CD4-positive, alpha-beta memory T cell (primary cell): ENCODE measurements around the gene TNFSF13. TPM values are rescaled to one million over a fixed set of nuclear protein-coding genes. Genes with fewer than 3 reads are reported as not detected.
A peak's percentile ranks its signal among the peaks of the same experiment; 100 is the strongest.

ENCODE experiments used
- CTCF ChIA-PET: fragments of 350-600 bp; sonication (Branson Sonifier 250); formaldehyde crosslinking; loops from one replicate; lab custom pipeline; 2021; ENCODE audit warnings: inconsistent platforms; ENCODE audit not compliant: partially characterized antibody; lab: Charles Lee
- POLR2A ChIA-PET: fragments of 350-600 bp; sonication (Branson Sonifier 250); formaldehyde crosslinking; loops from one replicate; lab custom pipeline; 2021; ENCODE audit not compliant: partially characterized antibody; lab: Charles Lee
- DNase-seq, 5 donors: peaks; one replicate each; pipeline versions ENCODE4 v3.0.0 to v3.0.0-alpha.2; 2020 to 2022; ENCODE audit warnings: mixed read lengths in 1 of 5
- H3K27ac ChIP-seq: one replicate; pipeline ENCODE4 v1.7.0; 2013; ENCODE audit warnings: low read depth, low read length
- H3K27me3 ChIP-seq: 2 replicates; pipeline ENCODE4 v1.7.0; 2013; ENCODE audit warnings: mild to moderate bottlenecking, low read length, moderate library complexity; ENCODE audit not compliant: insufficient read depth
- H3K36me3 ChIP-seq: 2 replicates; pipeline ENCODE4 v1.7.0; 2013; ENCODE audit warnings: mild to moderate bottlenecking, low read length, moderate library complexity; ENCODE audit not compliant: insufficient read depth
- H3K4me1 ChIP-seq: 2 replicates; pipeline ENCODE4 v1.7.0; 2013; ENCODE audit warnings: mild to moderate bottlenecking, low read length, moderate library complexity; ENCODE audit not compliant: insufficient read depth
- H3K4me3 ChIP-seq, 2 donors: one replicate each; pipeline ENCODE4 v1.7.0; 2013; ENCODE audit warnings: low read length in 2 of 2, mild to moderate bottlenecking in 1 of 2
- H3K9me3 ChIP-seq, 2 donors: one replicate each; pipeline ENCODE4 v1.7.0; 2013; ENCODE audit warnings: low read length in 2 of 2, control low read depth in 1 of 2; ENCODE audit not compliant: control insufficient read depth in 1 of 2
- H3K27ac Mint-ChIP-seq, 7 donors: one replicate each; pipeline ENCODE4 v1.8.0; 2020 to 2021; ENCODE audit warnings: mixed read lengths in 7 of 7, mild to moderate bottlenecking in 6 of 7, inconsistent platforms in 3 of 7, moderate library complexity in 3 of 7
- H3K27me3 Mint-ChIP-seq, 2 donors: one replicate each; pipeline ENCODE4 v1.8.0; 2020 to 2021; ENCODE audit warnings: mixed read lengths in 2 of 2
- H3K36me3 Mint-ChIP-seq, 2 donors: one replicate each; pipeline ENCODE4 v1.8.0; 2020 to 2021; ENCODE audit warnings: mixed read lengths in 2 of 2, inconsistent platforms in 1 of 2, mild to moderate bottlenecking in 1 of 2
- H3K4me1 Mint-ChIP-seq, 4 donors: one replicate each; pipeline ENCODE4 v1.8.0; 2020 to 2021; ENCODE audit warnings: mixed read lengths in 4 of 4, mild to moderate bottlenecking in 1 of 4
- H3K4me3 Mint-ChIP-seq, 8 donors: one replicate each; pipeline ENCODE4 v1.8.0; 2020 to 2021; ENCODE audit warnings: mixed read lengths in 8 of 8, mild to moderate bottlenecking in 7 of 8, moderate library complexity in 6 of 8, inconsistent platforms in 3 of 8
- H3K9me3 Mint-ChIP-seq, 8 donors: one replicate each; pipeline ENCODE4 v1.8.0; 2020 to 2021; ENCODE audit warnings: mixed read lengths in 8 of 8, mild to moderate bottlenecking in 5 of 8, inconsistent platforms in 3 of 8, moderate library complexity in 1 of 8
- intact Hi-C: fragments of 100-400 bp; cut with micrococcal nuclease; formaldehyde crosslinking; loops from one replicate; pipeline ENCODE4 v1.15.1; 2023
- polyA plus RNA-seq, 2 donors: library from polyadenylated mRNA; unstranded; fragments of 300-500 nt; fragmentation: Illumina TruSeq; gene quantifications; one replicate each; pipeline ENCODE4 v1.2.3, GENCODE V29; 2021
- total RNA-seq, 2 experiments: library from RNA; stranded (reverse); gene quantifications; one replicate each; pipeline ENCODE4 v1.2.3, GENCODE V29; 2021

TNFSF13 gene
- total and polyA plus RNA-seq, 4 experiments from 2014 or later: 0.68 to 3.8 (median 2.9) TPM; not detected in 1

GRCh38 chr17:7551396-7551795 is 7.2 kb upstream of the TNFSF13 start:
- Mint-ChIP-seq H3K36me3 (peaks cover 20 to 26% of the 10 kb centered on the region in 2 donors), H3K4me3 (peak overlapping the region in 7 of 8 donors; percentile 26 to 81 (median 48)), H3K27me3 (no peaks in the 10 kb centered on the region), H3K9me3 (peaks cover 0 to 1% (median 0%) of the 10 kb centered on the region in 8 donors), H3K27ac (peak overlapping the region; percentile 22 to 95 (median 85)), H3K4me1 (peaks cover 37 to 66% (median 55%) of the 10 kb centered on the region in 4 donors)
- no peak overlapping the region for H3K27ac ChIP-seq
- ChIA-PET CTCF (interaction anchor here (1.2 to 1.9 kb wide), 4 partner anchors 9 to 195 kb away, joined by 4 to 14 read pairs (median 8); no protein-coding TSS in a partner anchor), POLR2A (interaction anchor here (0.7 to 1.7 kb wide), 8 partner anchors 10 to 214 kb away, joined by 3 to 9 read pairs (median 4); partner anchors contain the start of genes MPDU1, POLR2A and SENP3)
- intact Hi-C loops: no loop called here
- peaks cover 46% of the 10 kb centered on the region for H3K4me1 ChIP-seq
- no peak for DNase-seq
- H3K4me3 ChIP-seq: no peak overlapping the region
- no peaks in the 10 kb centered on the region for H3K9me3 ChIP-seq
- H3K27me3 ChIP-seq: no peaks in the 10 kb centered on the region
- H3K36me3 ChIP-seq: peaks cover under 1% of the 10 kb centered on the region

GRCh38 chr17:7552621-7553051 is 5.9 kb upstream of the TNFSF13 start:
- H3K4me1 Mint-ChIP-seq: peaks cover 40 to 70% (median 55%) of the 10 kb centered on the region in 4 donors
- H3K9me3 ChIP-seq: no peaks in the 10 kb centered on the region
- intact Hi-C loops: no loop called here
- H3K4me3 Mint-ChIP-seq: peak overlapping the region; percentile 36 to 90 (median 80)
- POLR2A ChIA-PET: interaction anchor here (0.7 to 1.7 kb wide), 9 partner anchors 8 to 517 kb away, joined by 3 to 9 read pairs (median 3); partner anchors contain the start of genes MPDU1, SENP3, TP53 and WRAP53
- H3K27me3 Mint-ChIP-seq: no peaks in the 10 kb centered on the region
- no peak overlapping the region for H3K4me3 ChIP-seq
- H3K9me3 Mint-ChIP-seq: peaks cover 0 to 1% (median 0%) of the 10 kb centered on the region in 8 donors
- peak overlapping the region; percentile 22 to 96 (median 93) for H3K27ac Mint-ChIP-seq
- peaks cover 7% of the 10 kb centered on the region for H3K36me3 ChIP-seq
- H3K27ac ChIP-seq: peak overlapping the region; percentile 27
- DNase-seq: peak; percentile 52 to 75 (median 56)
- peaks cover 24 to 28% of the 10 kb centered on the region in 2 donors for H3K36me3 Mint-ChIP-seq
- CTCF ChIA-PET: interaction anchor here (1.2 to 1.9 kb wide), 5 partner anchors 8 to 197 kb away, joined by 4 to 14 read pairs (median 5); no protein-coding TSS in a partner anchor
- peaks cover 49% of the 10 kb centered on the region for H3K4me1 ChIP-seq
- H3K27me3 ChIP-seq: no peaks in the 10 kb centered on the region

GRCh38 chr17:7553356-7553755 is 5.2 kb upstream of the TNFSF13 start:
- H3K36me3 Mint-ChIP-seq: peaks cover 24 to 28% of the 10 kb centered on the region in 2 donors
- POLR2A ChIA-PET: interaction anchor here (0.7 to 1.3 kb wide), 2 partner anchors 22 to 134 kb away, joined by 3 read pairs; partner anchors contain the start of genes TP53 and WRAP53
- H3K9me3 Mint-ChIP-seq: peaks cover 0 to 1% (median 0%) of the 10 kb centered on the region in 8 donors
- H3K4me1 Mint-ChIP-seq: peaks cover 37 to 67% (median 52%) of the 10 kb centered on the region in 4 donors
- peak overlapping the region; percentile 35 for H3K27ac ChIP-seq
- H3K27me3 Mint-ChIP-seq: no peaks in the 10 kb centered on the region
- no peaks in the 10 kb centered on the region for H3K9me3 ChIP-seq
- peaks cover 7% of the 10 kb centered on the region for H3K36me3 ChIP-seq
- no peak overlapping the region for H3K4me3 ChIP-seq
- no peak for DNase-seq
- peak overlapping the region; percentile 22 to 94 (median 93) for H3K27ac Mint-ChIP-seq
- no peaks in the 10 kb centered on the region for H3K27me3 ChIP-seq
- peaks cover 47% of the 10 kb centered on the region for H3K4me1 ChIP-seq
- intact Hi-C loops: no loop called here
- CTCF ChIA-PET: interaction anchor here (1.0 to 1.7 kb wide), 2 partner anchors 30 to 39 kb away, joined by 4 to 5 read pairs; no protein-coding TSS in a partner anchor
- H3K4me3 Mint-ChIP-seq: peak overlapping the region in 7 of 8 donors; percentile 6 to 90 (median 66)

DNA sequence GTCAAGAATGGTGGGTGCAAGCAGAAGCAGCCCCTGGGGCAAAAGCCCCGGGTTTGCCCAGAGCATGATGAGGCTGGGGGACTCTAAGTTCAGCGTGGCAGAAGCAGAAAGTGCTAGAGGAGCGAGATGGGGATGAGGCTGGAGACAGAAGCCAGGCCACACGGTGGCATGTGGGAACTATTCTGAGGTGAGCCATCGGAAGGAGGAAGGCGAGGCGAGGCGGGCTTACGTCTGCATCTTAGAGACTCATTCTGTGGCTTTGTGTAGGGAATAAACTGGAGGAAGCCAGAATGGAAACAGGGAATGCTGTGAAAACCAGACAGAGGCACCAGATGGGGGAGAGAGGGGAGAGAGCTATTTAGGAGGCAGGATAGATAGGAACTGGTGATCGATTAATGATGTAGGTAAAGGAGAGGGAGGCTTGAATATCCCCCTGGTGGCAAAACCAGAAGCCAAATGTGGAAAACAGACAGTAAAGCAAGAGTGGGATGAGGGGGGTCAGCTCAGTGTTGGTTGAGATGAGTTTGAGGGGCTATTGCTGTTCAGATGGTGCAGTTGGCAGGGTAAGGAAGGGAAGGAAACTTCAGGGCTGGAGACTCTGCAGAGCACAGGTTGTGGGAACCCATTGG is 3.1 kb upstream of the TNFSF13 start:
- peaks cover 42% of the 10 kb centered on the region for H3K4me1 ChIP-seq
- CTCF ChIA-PET: interaction anchor here (0.6 to 1.2 kb wide), 4 partner anchors 10 to 42 kb away, joined by 3 to 4 read pairs (median 3); no protein-coding TSS in a partner anchor
- no peak overlapping the region for H3K4me3 ChIP-seq
- DNase-seq: no peak
- Mint-ChIP-seq H3K4me3 (peak overlapping the region in 1 of 8 donors; percentile 32), H3K27me3 (no peaks in the 10 kb centered on the region), H3K4me1 (peaks cover 34 to 55% (median 44%) of the 10 kb centered on the region in 4 donors), H3K27ac (peak overlapping the region; percentile 64 to 94 (median 81)), H3K36me3 (peaks cover 21 to 28% of the 10 kb centered on the region in 2 donors), H3K9me3 (peaks cover 0 to 1% (median 0%) of the 10 kb centered on the region in 8 donors)
- peaks cover 7% of the 10 kb centered on the region for H3K36me3 ChIP-seq
- intact Hi-C loops: no loop called here
- no peaks in the 10 kb centered on the region for H3K27me3 ChIP-seq
- POLR2A ChIA-PET: interaction anchor here (0.7 to 1.2 kb wide), 3 partner anchors 19 to 118 kb away, joined by 3 to 4 read pairs (median 3); partner anchors contain the start of gene ZBTB4
- H3K27ac ChIP-seq: no peak overlapping the region
- no peaks in the 10 kb centered on the region for H3K9me3 ChIP-seq

DNA sequence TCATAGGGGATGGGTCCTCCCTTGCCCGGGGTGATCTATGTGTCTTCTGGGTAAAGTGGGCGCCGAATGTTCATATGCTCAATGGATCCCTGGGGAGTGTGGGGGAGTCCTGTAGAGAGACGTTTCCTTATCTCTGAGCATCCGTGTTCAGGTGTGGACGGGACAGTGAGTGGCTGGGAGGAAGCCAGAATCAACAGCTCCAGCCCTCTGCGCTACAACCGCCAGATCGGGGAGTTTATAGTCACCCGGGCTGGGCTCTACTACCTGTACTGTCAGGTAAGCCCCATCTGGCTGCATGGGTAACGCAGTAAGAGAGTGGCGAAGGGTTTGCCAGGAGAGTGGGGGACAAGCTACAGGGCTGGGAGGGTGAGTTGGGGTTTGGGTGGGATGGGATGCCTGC is 1.9 kb upstream of the TNFSF13 start:
- intact Hi-C loops: no loop called here
- Mint-ChIP-seq H3K4me1 (peaks cover 36 to 55% (median 44%) of the 10 kb centered on the region in 4 donors), H3K36me3 (peaks cover 23 to 24% of the 10 kb centered on the region in 2 donors), H3K27ac (peak overlapping the region in 5 of 7 donors; percentile 51 to 65 (median 59)), H3K4me3 (no peak overlapping the region), H3K27me3 (no peaks in the 10 kb centered on the region), H3K9me3 (peaks cover 0 to 1% (median 0%) of the 10 kb centered on the region in 8 donors)
- Histone ChIP-seq H3K27ac (no peak overlapping the region), H3K4me3 (no peak overlapping the region), H3K4me1 (peaks cover 45% of the 10 kb centered on the region), H3K36me3 (peaks cover 7% of the 10 kb centered on the region), H3K27me3 (no peaks in the 10 kb centered on the region), H3K9me3 (no peaks in the 10 kb centered on the region)
- POLR2A ChIA-PET: interaction anchor here (0.8 to 7.8 kb wide), 5 partner anchors 8 to 209 kb away, joined by 3 to 56 read pairs (median 6); partner anchors contain the start of genes MPDU1, POLR2A, TNFSF12 and TP53
- DNase-seq: no peak
- CTCF ChIA-PET: interaction anchor here (0.6 to 2.6 kb wide), 4 partner anchors 42 to 201 kb away, joined by 3 to 8 read pairs (median 4); partner anchors contain the start of genes TMEM95 and WRAP53

- H3K27me3 Mint-ChIP-seq: no peaks in the 10 kb centered on the region
- no peak overlapping the region for H3K27ac Mint-ChIP-seq
- ChIA-PET POLR2A (interaction anchor here (0.6 to 7.8 kb wide), 7 partner anchors 9 to 255 kb away, joined by 3 to 56 read pairs (median 4); partner anchors contain the start of genes MPDU1, POLR2A, TNFSF12 and TP53), CTCF (interaction anchor here (0.6 to 2.6 kb wide), 5 partner anchors 41 to 201 kb away, joined by 3 to 8 read pairs (median 3); partner anchors contain the start of genes TMEM95 and WRAP53)
- H3K9me3 ChIP-seq: no peaks in the 10 kb centered on the region
- intact Hi-C loops: no loop called here
- peaks cover 7% of the 10 kb centered on the region for H3K36me3 ChIP-seq
- H3K4me1 ChIP-seq: peaks cover 42% of the 10 kb centered on the region
- H3K4me3 ChIP-seq: no peak overlapping the region
- peaks cover 34 to 52% (median 40%) of the 10 kb centered on the region in 4 donors for H3K4me1 Mint-ChIP-seq
- DNase-seq: no peak
- H3K4me3 Mint-ChIP-seq: no peak overlapping the region
- H3K27ac ChIP-seq: no peak overlapping the region
- peaks cover 23 to 24% of the 10 kb centered on the region in 2 donors for H3K36me3 Mint-ChIP-seq
- peaks cover 0 to 1% (median 0%) of the 10 kb centered on the region in 8 donors for H3K9me3 Mint-ChIP-seq
- no peaks in the 10 kb centered on the region for H3K27me3 ChIP-seq
These were observed 1.3 kb upstream of the TNFSF13 start for GRCh38 chr17:7557147-7557764.
